Nephron progenitor cell (in vitro differentiated cells): ENCODE measurements around the gene TRIM59.

ENCODE experiments used
- DNase-seq: peaks from one replicate; pipeline ENCODE4 v3.0.0; 2021
- H3K27ac Mint-ChIP-seq: 2 replicates; pipeline ENCODE4 v1.8.0; 2021; ENCODE audit warnings: mild to moderate bottlenecking, moderate library complexity, mixed read lengths
- H3K27me3 Mint-ChIP-seq: 2 replicates; pipeline ENCODE4 v1.8.0; 2021; ENCODE audit warnings: mild to moderate bottlenecking, low read depth, mixed read lengths; ENCODE audit not compliant: poor library complexity
- H3K36me3 Mint-ChIP-seq: 2 replicates; pipeline ENCODE4 v1.8.0; 2021; ENCODE audit warnings: low read depth, mixed read lengths
- H3K4me1 Mint-ChIP-seq: 2 replicates; pipeline ENCODE4 v1.8.0; 2021; ENCODE audit warnings: mixed read lengths
- H3K4me3 Mint-ChIP-seq: 2 replicates; pipeline ENCODE4 v1.8.0; 2021; ENCODE audit warnings: mild to moderate bottlenecking, moderate library complexity, mixed read lengths
- H3K9me3 Mint-ChIP-seq: 2 replicates; pipeline ENCODE4 v1.8.0; 2021; ENCODE audit warnings: mild to moderate bottlenecking, moderate library complexity, mixed read lengths
- TF ChIP-seq, protein P1 (sequence below): fragments of 200-600 bp; sonication (generic); IDR thresholded peaks from 2 replicates; pipeline ENCODE4 v1.5.0; 2021; ENCODE audit warnings: antibody characterized with exemption

TRIM59 gene

DNA sequence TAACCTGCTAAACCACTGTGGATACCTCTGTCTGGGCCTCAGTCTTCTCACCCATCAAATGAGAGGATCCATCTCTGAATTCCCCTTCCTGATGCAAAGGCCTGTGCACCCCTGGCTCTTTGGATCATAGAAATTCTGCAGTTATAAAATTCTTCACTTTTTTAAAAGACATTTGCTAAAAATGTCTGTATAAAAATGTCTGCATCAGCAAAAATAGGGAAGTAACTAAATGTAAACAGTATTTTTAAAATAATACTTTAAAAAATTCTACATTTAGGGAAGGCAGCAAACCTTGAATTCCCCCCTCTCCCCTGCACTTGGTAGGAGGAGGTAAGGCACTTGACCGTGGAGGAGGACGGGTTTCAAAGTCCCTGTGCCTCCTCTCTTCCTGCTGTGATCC lies 25.6 kb upstream of the TRIM59 start:
- TF ChIP-seq, protein P1, sequence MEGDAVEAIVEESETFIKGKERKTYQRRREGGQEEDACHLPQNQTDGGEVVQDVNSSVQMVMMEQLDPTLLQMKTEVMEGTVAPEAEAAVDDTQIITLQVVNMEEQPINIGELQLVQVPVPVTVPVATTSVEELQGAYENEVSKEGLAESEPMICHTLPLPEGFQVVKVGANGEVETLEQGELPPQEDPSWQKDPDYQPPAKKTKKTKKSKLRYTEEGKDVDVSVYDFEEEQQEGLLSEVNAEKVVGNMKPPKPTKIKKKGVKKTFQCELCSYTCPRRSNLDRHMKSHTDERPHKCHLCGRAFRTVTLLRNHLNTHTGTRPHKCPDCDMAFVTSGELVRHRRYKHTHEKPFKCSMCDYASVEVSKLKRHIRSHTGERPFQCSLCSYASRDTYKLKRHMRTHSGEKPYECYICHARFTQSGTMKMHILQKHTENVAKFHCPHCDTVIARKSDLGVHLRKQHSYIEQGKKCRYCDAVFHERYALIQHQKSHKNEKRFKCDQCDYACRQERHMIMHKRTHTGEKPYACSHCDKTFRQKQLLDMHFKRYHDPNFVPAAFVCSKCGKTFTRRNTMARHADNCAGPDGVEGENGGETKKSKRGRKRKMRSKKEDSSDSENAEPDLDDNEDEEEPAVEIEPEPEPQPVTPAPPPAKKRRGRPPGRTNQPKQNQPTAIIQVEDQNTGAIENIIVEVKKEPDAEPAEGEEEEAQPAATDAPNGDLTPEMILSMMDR = no peak
- Mint-ChIP-seq H3K36me3 (no peaks in the 10 kb centered on the region), H3K9me3 (peaks cover 10% of the 10 kb centered on the region), H3K4me1 (peaks cover 10% of the 10 kb centered on the region), H3K4me3 (no peak overlapping the region), H3K27me3 (peaks cover 7% of the 10 kb centered on the region), H3K27ac (no peak overlapping the region)
- DNase-seq = no peak

DNA sequence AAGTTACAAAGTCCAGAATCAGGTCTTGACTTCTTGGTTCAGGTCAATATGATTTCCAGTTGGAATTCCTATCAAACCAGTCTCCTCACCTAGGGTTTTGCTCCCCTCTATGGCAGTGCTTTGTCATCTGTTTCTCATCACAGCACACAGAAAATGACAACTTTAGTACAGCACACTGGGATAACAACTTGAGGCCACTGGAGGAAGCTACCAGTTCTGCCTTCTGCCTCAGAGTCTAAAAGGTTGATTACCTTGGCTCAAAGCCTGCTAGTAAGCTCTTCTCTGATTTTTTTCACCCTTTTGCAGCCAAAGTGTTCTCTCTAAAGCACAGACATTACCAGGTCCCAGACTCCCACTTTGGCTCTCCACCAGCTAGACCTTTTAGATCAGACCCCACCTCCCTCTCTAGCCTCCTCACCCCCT lies 24.8 kb upstream of the TRIM59 start:
- H3K27ac Mint-ChIP-seq = no peak overlapping the region
- TF ChIP-seq, protein P1 = no peak
- no peak for DNase-seq
- peaks cover 9% of the 10 kb centered on the region for H3K27me3 Mint-ChIP-seq
- H3K36me3 Mint-ChIP-seq = peaks cover 6% of the 10 kb centered on the region
- peaks cover 10% of the 10 kb centered on the region for H3K4me1 Mint-ChIP-seq
- H3K9me3 Mint-ChIP-seq = peaks cover 17% of the 10 kb centered on the region
- no peak overlapping the region for H3K4me3 Mint-ChIP-seq

DNA sequence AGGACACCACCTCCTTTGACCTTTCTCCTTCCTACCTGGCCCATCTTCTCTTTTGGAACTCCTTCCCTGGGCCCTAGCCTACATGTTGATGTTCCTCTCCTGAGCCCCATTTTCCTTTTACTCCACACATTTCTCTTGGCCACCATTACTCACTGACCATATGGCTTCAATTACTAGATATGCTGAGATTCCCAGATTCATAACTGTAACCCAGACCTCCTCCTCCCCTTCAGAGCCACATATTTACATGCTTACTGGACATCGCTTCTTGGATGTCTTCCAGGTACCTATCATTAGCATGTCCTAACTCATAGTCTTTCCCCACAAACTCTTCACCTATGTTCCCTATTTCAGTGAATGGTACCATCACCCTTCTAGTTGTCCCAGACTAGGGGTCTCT lies 24.4 kb upstream of the TRIM59 start:
- Mint-ChIP-seq H3K27me3 (peaks cover 8% of the 10 kb centered on the region), H3K4me1 (peaks cover 10% of the 10 kb centered on the region), H3K4me3 (no peak overlapping the region), H3K36me3 (peaks cover 7% of the 10 kb centered on the region), H3K27ac (no peak overlapping the region), H3K9me3 (peaks cover 22% of the 10 kb centered on the region)
- TF ChIP-seq, protein P1 = no peak
- DNase-seq = no peak

DNA sequence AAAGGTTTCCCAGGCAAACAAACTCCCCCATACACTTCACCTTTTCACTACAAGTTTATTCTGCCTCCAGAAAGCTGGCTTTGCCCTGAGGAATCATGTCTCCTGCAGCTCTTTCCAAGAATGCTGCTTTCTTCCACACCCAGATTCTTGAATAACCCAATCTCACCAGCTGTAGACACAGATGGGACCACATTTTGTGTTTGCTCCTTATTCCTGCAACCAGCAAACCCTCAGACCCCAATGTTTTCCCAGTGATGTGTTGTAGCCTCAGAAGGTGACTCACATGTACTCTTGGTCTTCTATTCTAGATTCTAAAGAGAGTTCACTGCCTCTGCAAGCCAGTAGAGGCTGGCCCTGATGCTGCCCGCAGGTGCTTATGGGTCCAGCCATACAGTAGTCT lies 23.6 kb upstream of the TRIM59 start:
- DNase-seq = no peak
- Mint-ChIP-seq H3K9me3 (peaks cover 28% of the 10 kb centered on the region), H3K4me3 (no peak overlapping the region), H3K4me1 (peaks cover 10% of the 10 kb centered on the region), H3K36me3 (peaks cover 7% of the 10 kb centered on the region), H3K27ac (no peak overlapping the region), H3K27me3 (peaks cover 8% of the 10 kb centered on the region)
- TF ChIP-seq, protein P1 = no peak

DNA sequence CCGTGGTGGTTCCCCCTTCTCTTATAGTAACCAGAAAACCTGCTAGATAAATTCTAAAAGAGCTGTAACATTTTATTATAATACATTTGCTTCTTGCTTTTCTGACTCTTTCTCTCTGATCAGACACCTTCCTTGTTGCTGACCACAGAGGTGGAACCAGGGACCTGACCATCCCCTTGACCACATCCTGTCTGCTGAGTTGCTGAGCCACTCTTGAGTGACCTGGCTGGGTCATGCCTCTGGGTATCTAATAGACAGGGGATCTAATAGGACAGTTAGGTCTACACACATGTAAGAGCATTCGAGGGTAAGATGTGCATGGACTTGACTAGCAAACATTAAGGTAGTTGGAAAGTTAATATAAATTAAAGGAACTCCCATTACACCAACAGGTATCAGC lies 22.8 kb upstream of the TRIM59 start:
- TF ChIP-seq, protein P1 = no peak

DNA sequence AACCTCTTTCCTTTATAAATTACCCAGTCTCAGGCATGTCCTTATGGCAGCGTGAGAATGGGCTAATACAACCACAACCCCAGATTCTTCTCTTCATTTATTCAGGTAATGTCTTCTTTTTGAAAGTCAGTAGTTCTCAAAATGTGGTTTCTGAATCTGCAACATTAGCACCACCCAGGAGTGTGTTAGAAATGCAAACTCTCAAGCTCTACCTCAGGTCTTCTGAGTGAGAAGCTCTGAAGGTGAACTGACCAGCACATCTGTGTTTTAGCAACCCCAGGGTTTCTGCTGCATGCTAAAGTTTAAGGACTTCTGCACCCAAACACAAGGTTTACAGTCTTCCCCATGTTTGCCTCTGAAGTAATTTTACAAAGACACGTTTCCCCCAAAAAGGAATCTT lies 22.3 kb upstream of the TRIM59 start:
- Mint-ChIP-seq H3K9me3 (peaks cover 28% of the 10 kb centered on the region), H3K27me3 (peaks cover 7% of the 10 kb centered on the region), H3K36me3 (peaks cover 7% of the 10 kb centered on the region), H3K4me1 (no peaks in the 10 kb centered on the region), H3K4me3 (no peak overlapping the region), H3K27ac (no peak overlapping the region)
- no peak for DNase-seq
- TF ChIP-seq, protein P1 = no peak

More for the DNA sequence above, 22.8 kb upstream of the TRIM59 start:
- DNase-seq = no peak
- H3K4me1 Mint-ChIP-seq = peaks cover 3% of the 10 kb centered on the region
- H3K27me3 Mint-ChIP-seq = peaks cover 11% of the 10 kb centered on the region
- H3K27ac Mint-ChIP-seq = no peak overlapping the region
- peaks cover 28% of the 10 kb centered on the region for H3K9me3 Mint-ChIP-seq
- no peak overlapping the region for H3K4me3 Mint-ChIP-seq
- H3K36me3 Mint-ChIP-seq = peaks cover 7% of the 10 kb centered on the region
